HG02870 (cell line): Measurements from ENCODE around the gene ARHGEF28.
A peak's percentile ranks its signal among the peaks of the same experiment; 100 is the strongest.

Experiments
- ATAC-seq: cut with Tn5 transposase; IDR thresholded peaks from one replicate; pipeline ENCODE4 v1.9.1; 2021; ENCODE audit warnings: mild to moderate bottlenecking, moderate library complexity; ENCODE audit not compliant: unreplicated experiment

The ARHGEF28 gene

GRCh38 chr5:73623060-73623459, 2.9 kb upstream of the ARHGEF28 start:
- ATAC-seq: no peak

GRCh38 chr5:73623901-73624404, 2.0 kb upstream of the ARHGEF28 start:
- no peak for ATAC-seq

- ATAC-seq: no peak
Measured at GRCh38 chr5:73624888-73625287, 1.1 kb upstream of the ARHGEF28 start.

- ATAC-seq: no peak
Measured at GRCh38 chr5:73625372-73625943, 538 bp upstream of the ARHGEF28 start.

- no peak for ATAC-seq
Measured at GRCh38 chr5:73626814-73627313, 868 bp downstream of the ARHGEF28 start.

- no peak for ATAC-seq
Measured at GRCh38 chr5:73629456-73629855, 3.5 kb downstream of the ARHGEF28 start.

- ATAC-seq: no peak
Measured at GRCh38 chr5:73630765-73631164, 4.8 kb downstream of the ARHGEF28 start.

GRCh38 chr5:73631500-73631899, 5.5 kb downstream of the ARHGEF28 start:
- no peak for ATAC-seq

GRCh38 chr5:73633060-73633459, 7.1 kb downstream of the ARHGEF28 start:
- no peak for ATAC-seq

- no peak for ATAC-seq
Measured at GRCh38 chr5:73636408-73636807, 10.4 kb downstream of the ARHGEF28 start.

GRCh38 chr5:73637565-73637964, 11.6 kb downstream of the ARHGEF28 start:
- no peak for ATAC-seq

GRCh38 chr5:73638344-73639095, 12.5 kb downstream of the ARHGEF28 start:
- ATAC-seq: no peak

GRCh38 chr5:73640861-73641320, 14.9 kb downstream of the ARHGEF28 start:
- ATAC-seq: no peak

- ATAC-seq: no peak
Measured at GRCh38 chr5:73641811-73642210, 15.8 kb downstream of the ARHGEF28 start.

GRCh38 chr5:73642344-73642743, 16.3 kb downstream of the ARHGEF28 start:
- no peak for ATAC-seq

- no peak for ATAC-seq
Measured at GRCh38 chr5:73644385-73644963, 18.5 kb downstream of the ARHGEF28 start.

- ATAC-seq: no peak
Measured at GRCh38 chr5:73647721-73648120, 21.7 kb downstream of the ARHGEF28 start.

- no peak for ATAC-seq
Measured at GRCh38 chr5:73648515-73648914, 22.5 kb downstream of the ARHGEF28 start.

GRCh38 chr5:73649926-73650325, 23.9 kb downstream of the ARHGEF28 start:
- no peak for ATAC-seq

GRCh38 chr5:73652391-73652790, 26.4 kb downstream of the ARHGEF28 start:
- no peak for ATAC-seq

GRCh38 chr5:73654171-73654811, 28.3 kb downstream of the ARHGEF28 start:
- ATAC-seq: peak; percentile 78
